ENCODE data around the gene DOCK8. TPM values are rescaled to one million over a fixed set of nuclear protein-coding genes. Genes with fewer than 3 reads are reported as not detected.
A peak's percentile ranks its signal among the peaks of the same experiment; 100 is the strongest.

Gene DOCK8
- total and polyA plus RNA-seq, 2 of the 13 experiments (the other 11 are each of a cell fraction or from before 2014, with no cell fraction given): 0.28 to 0.38 TPM

DNA sequence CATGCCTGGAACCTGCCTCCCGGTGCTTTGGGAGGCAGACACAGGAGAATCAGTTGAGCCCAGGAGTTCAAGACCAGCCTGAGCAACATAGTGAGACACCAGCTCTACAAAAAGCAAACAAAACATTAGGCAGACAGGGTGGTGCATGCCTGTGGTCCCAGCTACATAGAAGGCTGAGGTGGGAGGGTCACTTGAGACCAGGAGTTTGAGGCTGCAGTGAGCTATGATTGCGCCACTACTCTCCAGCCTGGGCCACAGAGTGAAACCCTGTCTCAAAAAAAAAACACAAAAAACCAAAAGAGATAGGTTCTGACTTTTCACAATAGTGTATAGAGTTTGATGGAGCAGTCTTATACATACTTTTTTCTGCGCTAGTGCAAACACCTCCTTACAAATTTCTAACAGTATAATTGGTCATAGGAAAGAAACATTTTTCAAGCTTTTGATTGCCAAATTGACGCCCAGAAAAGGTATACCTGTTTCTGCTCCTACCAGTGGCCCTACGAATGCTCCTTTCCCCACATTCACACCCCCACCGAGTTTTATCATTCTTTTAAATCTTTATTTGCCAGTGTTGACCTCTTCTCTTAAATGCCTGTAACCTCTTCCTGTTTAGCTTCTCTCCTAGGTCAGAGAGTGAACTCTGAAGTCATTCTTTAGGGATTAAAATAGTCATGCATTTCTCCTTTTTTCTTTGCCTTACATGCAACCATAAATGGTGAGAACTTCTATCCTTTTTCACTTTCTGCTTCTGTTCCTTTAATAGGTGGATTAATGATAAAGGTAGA, 7.5 kb downstream of the DOCK8 start:
- BruUV-seq (replicated peaks): no TSS peak
- FAIRE-seq: no peak
- TF ChIP-seq ZNF296 (CRISPR knock-in tag; conservative IDR thresholded peaks at IDR 0.05): no peak
- no peak for TF ChIP-seq REL (CRISPR knock-in tag; conservative IDR thresholded peaks at IDR 0.05)
- no peak for TF ChIP-seq FIP1L1 (IDR thresholded peaks at IDR 0.05; ENCODE audit: borderline replicate concordance, insufficient read depth, low read depth, low read length)
- TF ChIP-seq, protein P1, sequence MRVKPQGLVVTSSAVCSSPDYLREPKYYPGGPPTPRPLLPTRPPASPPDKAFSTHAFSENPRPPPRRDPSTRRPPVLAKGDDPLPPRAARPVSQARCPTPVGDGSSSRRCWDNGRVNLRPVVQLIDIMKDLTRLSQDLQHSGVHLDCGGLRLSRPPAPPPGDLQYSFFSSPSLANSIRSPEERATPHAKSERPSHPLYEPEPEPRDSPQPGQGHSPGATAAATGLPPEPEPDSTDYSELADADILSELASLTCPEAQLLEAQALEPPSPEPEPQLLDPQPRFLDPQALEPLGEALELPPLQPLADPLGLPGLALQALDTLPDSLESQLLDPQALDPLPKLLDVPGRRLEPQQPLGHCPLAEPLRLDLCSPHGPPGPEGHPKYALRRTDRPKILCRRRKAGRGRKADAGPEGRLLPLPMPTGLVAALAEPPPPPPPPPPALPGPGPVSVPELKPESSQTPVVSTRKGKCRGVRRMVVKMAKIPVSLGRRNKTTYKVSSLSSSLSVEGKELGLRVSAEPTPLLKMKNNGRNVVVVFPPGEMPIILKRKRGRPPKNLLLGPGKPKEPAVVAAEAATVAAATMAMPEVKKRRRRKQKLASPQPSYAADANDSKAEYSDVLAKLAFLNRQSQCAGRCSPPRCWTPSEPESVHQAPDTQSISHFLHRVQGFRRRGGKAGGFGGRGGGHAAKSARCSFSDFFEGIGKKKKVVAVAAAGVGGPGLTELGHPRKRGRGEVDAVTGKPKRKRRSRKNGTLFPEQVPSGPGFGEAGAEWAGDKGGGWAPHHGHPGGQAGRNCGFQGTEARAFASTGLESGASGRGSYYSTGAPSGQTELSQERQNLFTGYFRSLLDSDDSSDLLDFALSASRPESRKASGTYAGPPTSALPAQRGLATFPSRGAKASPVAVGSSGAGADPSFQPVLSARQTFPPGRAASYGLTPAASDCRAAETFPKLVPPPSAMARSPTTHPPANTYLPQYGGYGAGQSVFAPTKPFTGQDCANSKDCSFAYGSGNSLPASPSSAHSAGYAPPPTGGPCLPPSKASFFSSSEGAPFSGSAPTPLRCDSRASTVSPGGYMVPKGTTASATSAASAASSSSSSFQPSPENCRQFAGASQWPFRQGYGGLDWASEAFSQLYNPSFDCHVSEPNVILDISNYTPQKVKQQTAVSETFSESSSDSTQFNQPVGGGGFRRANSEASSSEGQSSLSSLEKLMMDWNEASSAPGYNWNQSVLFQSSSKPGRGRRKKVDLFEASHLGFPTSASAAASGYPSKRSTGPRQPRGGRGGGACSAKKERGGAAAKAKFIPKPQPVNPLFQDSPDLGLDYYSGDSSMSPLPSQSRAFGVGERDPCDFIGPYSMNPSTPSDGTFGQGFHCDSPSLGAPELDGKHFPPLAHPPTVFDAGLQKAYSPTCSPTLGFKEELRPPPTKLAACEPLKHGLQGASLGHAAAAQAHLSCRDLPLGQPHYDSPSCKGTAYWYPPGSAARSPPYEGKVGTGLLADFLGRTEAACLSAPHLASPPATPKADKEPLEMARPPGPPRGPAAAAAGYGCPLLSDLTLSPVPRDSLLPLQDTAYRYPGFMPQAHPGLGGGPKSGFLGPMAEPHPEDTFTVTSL (CRISPR knock-in tag; IDR thresholded peaks at IDR 0.05; ENCODE audit: borderline replicate concordance): no peak
- TF ChIP-seq, protein P2, sequence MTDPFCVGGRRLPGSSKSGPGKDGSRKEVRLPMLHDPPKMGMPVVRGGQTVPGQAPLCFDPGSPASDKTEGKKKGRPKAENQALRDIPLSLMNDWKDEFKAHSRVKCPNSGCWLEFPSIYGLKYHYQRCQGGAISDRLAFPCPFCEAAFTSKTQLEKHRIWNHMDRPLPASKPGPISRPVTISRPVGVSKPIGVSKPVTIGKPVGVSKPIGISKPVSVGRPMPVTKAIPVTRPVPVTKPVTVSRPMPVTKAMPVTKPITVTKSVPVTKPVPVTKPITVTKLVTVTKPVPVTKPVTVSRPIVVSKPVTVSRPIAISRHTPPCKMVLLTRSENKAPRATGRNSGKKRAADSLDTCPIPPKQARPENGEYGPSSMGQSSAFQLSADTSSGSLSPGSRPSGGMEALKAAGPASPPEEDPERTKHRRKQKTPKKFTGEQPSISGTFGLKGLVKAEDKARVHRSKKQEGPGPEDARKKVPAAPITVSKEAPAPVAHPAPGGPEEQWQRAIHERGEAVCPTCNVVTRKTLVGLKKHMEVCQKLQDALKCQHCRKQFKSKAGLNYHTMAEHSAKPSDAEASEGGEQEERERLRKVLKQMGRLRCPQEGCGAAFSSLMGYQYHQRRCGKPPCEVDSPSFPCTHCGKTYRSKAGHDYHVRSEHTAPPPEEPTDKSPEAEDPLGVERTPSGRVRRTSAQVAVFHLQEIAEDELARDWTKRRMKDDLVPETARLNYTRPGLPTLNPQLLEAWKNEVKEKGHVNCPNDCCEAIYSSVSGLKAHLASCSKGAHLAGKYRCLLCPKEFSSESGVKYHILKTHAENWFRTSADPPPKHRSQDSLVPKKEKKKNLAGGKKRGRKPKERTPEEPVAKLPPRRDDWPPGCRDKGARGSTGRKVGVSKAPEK (CRISPR knock-in tag; IDR thresholded peaks at IDR 0.05; ENCODE audit: borderline replicate concordance): no peak
- TF ChIP-seq, protein P3, sequence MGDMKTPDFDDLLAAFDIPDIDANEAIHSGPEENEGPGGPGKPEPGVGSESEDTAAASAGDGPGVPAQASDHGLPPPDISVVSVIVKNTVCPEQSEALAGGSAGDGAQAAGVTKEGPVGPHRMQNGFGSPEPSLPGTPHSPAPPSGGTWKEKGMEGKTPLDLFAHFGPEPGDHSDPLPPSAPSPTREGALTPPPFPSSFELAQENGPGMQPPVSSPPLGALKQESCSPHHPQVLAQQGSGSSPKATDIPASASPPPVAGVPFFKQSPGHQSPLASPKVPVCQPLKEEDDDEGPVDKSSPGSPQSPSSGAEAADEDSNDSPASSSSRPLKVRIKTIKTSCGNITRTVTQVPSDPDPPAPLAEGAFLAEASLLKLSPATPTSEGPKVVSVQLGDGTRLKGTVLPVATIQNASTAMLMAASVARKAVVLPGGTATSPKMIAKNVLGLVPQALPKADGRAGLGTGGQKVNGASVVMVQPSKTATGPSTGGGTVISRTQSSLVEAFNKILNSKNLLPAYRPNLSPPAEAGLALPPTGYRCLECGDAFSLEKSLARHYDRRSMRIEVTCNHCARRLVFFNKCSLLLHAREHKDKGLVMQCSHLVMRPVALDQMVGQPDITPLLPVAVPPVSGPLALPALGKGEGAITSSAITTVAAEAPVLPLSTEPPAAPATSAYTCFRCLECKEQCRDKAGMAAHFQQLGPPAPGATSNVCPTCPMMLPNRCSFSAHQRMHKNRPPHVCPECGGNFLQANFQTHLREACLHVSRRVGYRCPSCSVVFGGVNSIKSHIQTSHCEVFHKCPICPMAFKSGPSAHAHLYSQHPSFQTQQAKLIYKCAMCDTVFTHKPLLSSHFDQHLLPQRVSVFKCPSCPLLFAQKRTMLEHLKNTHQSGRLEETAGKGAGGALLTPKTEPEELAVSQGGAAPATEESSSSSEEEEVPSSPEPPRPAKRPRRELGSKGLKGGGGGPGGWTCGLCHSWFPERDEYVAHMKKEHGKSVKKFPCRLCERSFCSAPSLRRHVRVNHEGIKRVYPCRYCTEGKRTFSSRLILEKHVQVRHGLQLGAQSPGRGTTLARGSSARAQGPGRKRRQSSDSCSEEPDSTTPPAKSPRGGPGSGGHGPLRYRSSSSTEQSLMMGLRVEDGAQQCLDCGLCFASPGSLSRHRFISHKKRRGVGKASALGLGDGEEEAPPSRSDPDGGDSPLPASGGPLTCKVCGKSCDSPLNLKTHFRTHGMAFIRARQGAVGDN (CRISPR knock-in tag; IDR thresholded peaks at IDR 0.05): no peak
- no peak for TF ChIP-seq CCAR2 (optimal IDR thresholded peaks at IDR 0.05; ENCODE audit: low read depth, low read length)
- TF ChIP-seq NR2F6 (IDR thresholded peaks at IDR 0.05): no peak
- TF ChIP-seq NR2F6 (CRISPR knock-in tag; IDR thresholded peaks at IDR 0.05): no peak
- TF ChIP-seq NKX3-1 (CRISPR knock-in tag; IDR thresholded peaks at IDR 0.05): no peak
- TF ChIP-seq TOE1 (CRISPR knock-in tag; IDR thresholded peaks at IDR 0.05): no peak

More for the DNA sequence above, 7.5 kb downstream of the DOCK8 start:
- Histone ChIP-seq H4K20me1 (ENCODE audit: insufficient read depth, low read length) (no peaks in the 10 kb centered on the region), H3K79me2 (ENCODE audit: insufficient read depth, low read length) (no peaks in the 10 kb centered on the region), H3K9ac (ENCODE audit: insufficient read depth, low read depth, low read length) (no peak overlapping the region), H3K4me2 (ENCODE audit: low read depth, low read length) (peak overlapping the region; percentile 1; the same call in 1 of the 2 replicates), H3K36me3 (replicated peaks in 1 of 2; ENCODE audit: control insufficient read depth in 1 of 2, insufficient read depth in 2 of 2, low read length in 2 of 2) (no peaks in the 10 kb centered on the region), H2AFZ (ENCODE audit: low read length) (no peak overlapping the region), H3K27me3 (ENCODE audit: control insufficient read depth in 1 of 2, insufficient read depth in 2 of 2, low read length in 2 of 2) (0 out of 5 replicates have a peak, but pooled peaks cover 0 to 3% of the 10 kb centered on the region in 2 experiments), H3K4me1 (ENCODE audit: insufficient read depth, low read length) (peaks cover 23% of the 10 kb centered on the region), H3K9me3 (ENCODE audit: low read length) (no peaks in the 10 kb centered on the region), H3K4me3 (replicated peaks in 1 of 3; ENCODE audit: insufficient read depth in 1 of 3, low read depth in 2 of 3, low read length in 3 of 3) (no peak overlapping the region), H3K27ac (ENCODE audit: extremely low read length, insufficient read depth, low read length) (no peak overlapping the region)
- POLR2A ChIA-PET: no interaction called here
- ATAC-seq (no peak), DNase-seq (ENCODE audit: low spot score) (peak; percentile 10)
- in situ Hi-C loops (cut with HindIII; ENCODE audit: extremely low pct_ligation_motif_present, low pct_unique_long_range_greater_than_20kb): no loop called here
- 11% methylated on average over 6 of the region's 6 CpGs for WGBS (ENCODE audit: low lambda C conversion rate)
- CTCF ChIA-PET (ENCODE audit: low intra/inter-chr PET ratio, low total read pairs): no interaction called here
- intact Hi-C loops (cut with micrococcal nuclease; ENCODE audit: unreplicated experiment): no loop called here
